NCI-H446 (cell line): ENCODE measurements around the gene C4BPB.

ENCODE experiments used
- DNase-seq, 2 experiments: peaks; one replicate each; lab custom pipeline; 2025; lab: John Stamatoyannopoulos, UW

C4BPB gene

DNA sequence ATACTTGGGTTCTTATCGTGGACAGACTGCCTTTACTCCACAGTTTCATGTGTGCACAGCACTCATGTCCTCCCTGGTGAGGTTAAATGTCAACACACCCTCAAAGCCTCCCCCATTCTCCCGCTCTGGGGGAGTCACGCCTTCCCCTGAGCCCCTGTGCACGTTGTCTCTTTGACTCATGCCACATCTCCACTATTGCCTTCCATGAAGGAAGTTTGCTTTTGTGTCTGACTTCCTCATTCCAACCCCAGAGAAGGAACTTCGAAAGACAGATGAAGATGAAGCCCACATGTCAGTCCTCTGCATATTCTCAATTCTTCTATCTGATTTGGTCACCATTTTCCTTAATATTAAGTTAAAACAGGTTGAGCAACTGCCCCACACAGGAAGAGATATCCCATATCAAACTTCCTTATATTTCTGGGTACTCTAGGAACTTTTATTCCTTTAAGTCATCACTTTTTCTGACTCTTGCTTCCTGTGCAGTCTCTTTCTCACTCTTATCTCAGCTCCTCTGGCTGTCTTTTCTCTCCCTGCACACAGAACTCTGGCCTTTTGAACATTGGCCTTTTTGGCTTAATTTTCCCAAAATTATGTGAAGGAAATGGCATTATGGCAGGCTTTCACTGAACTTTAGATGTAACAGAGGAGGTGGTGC, 56.9 kb downstream of the C4BPB start:
- no peak for DNase-seq
